Right lung (tissue), 5 donors: ENCODE measurements around the gene POMT1. TPM values are rescaled to one million over a fixed set of nuclear protein-coding genes. Genes with fewer than 3 reads are reported as not detected.
"Not testable (repeated sequence)": the region's sequence is repeated elsewhere in the genome, so short reads cannot be mapped to it uniquely, and the experiment has no call there.

Experiments used
- DNase-seq, 2 donors: peaks; one replicate each; pipeline ENCODE4 v3.0.0-alpha.2; 2013
- polyA plus RNA-seq, 5 donors: library from polyadenylated mRNA; unstranded; fragments of 120-200 nt; gene quantifications; one replicate each; pipeline versions ENCODE4 v1.2.1 to v1.2.3, GENCODE V29; 2013; ENCODE audit warnings: inconsistent platforms in 1 of 5, low replicate concordance in 1 of 5; ENCODE audit not compliant: insufficient read length in 5 of 5, insufficient read depth in 1 of 5

The POMT1 gene
- polyA plus RNA-seq, 5 donors, result 32.7 to 52.6 (median 36.0) TPM

GRCh38 chr9:131494296-131494870 is 8.3 kb upstream of the POMT1 start:
- DNase-seq, result no peak

- no peak for DNase-seq
These were observed 6.9 kb upstream of the POMT1 start for GRCh38 chr9:131495785-131496184.

GRCh38 chr9:131496844-131497405 is 5.8 kb upstream of the POMT1 start:
- DNase-seq, result no peak

- no peak for DNase-seq
These were observed 3.4 kb upstream of the POMT1 start for GRCh38 chr9:131499254-131499767.

- DNase-seq, result no peak
These were observed 2.3 kb upstream of the POMT1 start for GRCh38 chr9:131500377-131500776.

GRCh38 chr9:131500939-131501541 is 1.7 kb upstream of the POMT1 start:
- DNase-seq, result no peak

- no peak for DNase-seq
These were observed 1.1 kb downstream of the POMT1 start for GRCh38 chr9:131503626-131504465.

- DNase-seq, result no peak
These were observed 2.3 kb downstream of the POMT1 start for GRCh38 chr9:131505012-131505411.

GRCh38 chr9:131511416-131511815 is 8.7 kb downstream of the POMT1 start:
- DNase-seq, result no peak

GRCh38 chr9:131511880-131512279 is 9.2 kb downstream of the POMT1 start:
- no peak for DNase-seq

GRCh38 chr9:131513177-131513576 is 10.5 kb downstream of the POMT1 start:
- DNase-seq, result no peak

- not testable (repeated sequence) for DNase-seq
These were observed 12.9 kb downstream of the POMT1 start for GRCh38 chr9:131515559-131516031.

- DNase-seq, result no peak
These were observed 13.4 kb downstream of the POMT1 start for GRCh38 chr9:131516100-131516499.

- no peak for DNase-seq
These were observed 14.2 kb downstream of the POMT1 start for GRCh38 chr9:131516930-131517329.

- no peak for DNase-seq
These were observed 15.1 kb downstream of the POMT1 start for GRCh38 chr9:131517761-131518190.

- DNase-seq, result no peak
These were observed 15.8 kb downstream of the POMT1 start for GRCh38 chr9:131518553-131518952.

- no peak for DNase-seq
These were observed 17.8 kb downstream of the POMT1 start for GRCh38 chr9:131520503-131520902.

GRCh38 chr9:131521203-131521602 is 18.5 kb downstream of the POMT1 start:
- no peak for DNase-seq

- DNase-seq, result no peak
These were observed 19.1 kb downstream of the POMT1 start for GRCh38 chr9:131521822-131522221.

GRCh38 chr9:131522257-131523085 is 19.8 kb downstream of the POMT1 start:
- no peak for DNase-seq

GRCh38 chr9:131523086-131523388 is 20.3 kb downstream of the POMT1 start:
- DNase-seq, result no peak
